Measurements from ENCODE around the gene FAM163B. TPM values are rescaled to one million over a fixed set of nuclear protein-coding genes. Genes with fewer than 3 reads are reported as not detected.

Gene FAM163B
- total and polyA plus RNA-seq, 9 of the 15 experiments (the other 6 are each of a cell fraction or from before 2014, with no cell fraction given), result not detected

DNA sequence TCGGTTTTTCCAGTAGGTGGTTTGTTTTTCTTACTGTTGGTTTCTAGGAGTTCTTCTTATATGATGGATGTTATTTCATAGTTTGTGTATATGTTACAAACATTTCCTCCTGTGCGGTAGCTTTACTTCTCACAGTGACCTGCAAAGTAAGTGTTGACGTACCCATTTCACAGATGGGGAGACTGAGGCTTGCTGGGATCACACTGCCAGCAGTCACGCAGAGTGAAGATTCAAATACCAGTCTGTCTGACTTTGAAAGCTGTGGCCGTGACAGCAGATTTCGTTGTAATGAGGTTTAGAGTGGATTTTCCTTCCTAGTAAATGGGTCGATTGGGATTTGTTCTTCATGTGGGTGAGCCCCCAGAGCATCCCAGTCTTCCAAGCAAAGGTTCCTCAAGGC lies 40.0 kb upstream of the FAM163B start (continued):
- TF ChIP-seq BCLAF1 (IDR thresholded peaks at IDR 0.05; ENCODE audit: borderline replicate concordance in 1 of 2, control insufficient read depth in 1 of 2, low read depth in 2 of 2, low read length in 1 of 2) (no peak), BMI1 (IDR thresholded peaks at IDR 0.05; ENCODE audit: low read length) (no peak), CBX3 (IDR thresholded peaks at IDR 0.05; ENCODE audit: borderline replicate concordance in 1 of 2, low read length in 2 of 2) (0 out of 3 replicates have a peak, but pooled peaks of 1 of the 2 experiments have one; percentile 27), EZH2 (IDR thresholded peaks at IDR 0.05; ENCODE audit: borderline replicate concordance, low read depth, low read length) (no peak), ZEB2 (IDR thresholded peaks at IDR 0.05) (no peak), BCOR (IDR thresholded peaks at IDR 0.05) (peak; percentile 82), LCOR (CRISPR knock-in tag; IDR thresholded peaks at IDR 0.05) (no peak), KDM1A (IDR thresholded peaks at IDR 0.05) (peak in 1 of 2 experiments; percentile 63; a peak in 3 of 4 replicates), MAFG (tag; conservative IDR thresholded peaks at IDR 0.05) (no peak), RBM25 (IDR thresholded peaks at IDR 0.05; ENCODE audit: low read depth, low read length, severe bottlenecking) (peak; percentile 71), RCOR1 (IDR thresholded peaks at IDR 0.05; ENCODE audit: borderline replicate concordance in 1 of 2, low read depth in 2 of 2, low read length in 2 of 2) (peak in 1 of 2 experiments; percentile 44; a peak in 1 of 4 replicates), CHD4 (IDR thresholded peaks at IDR 0.05; ENCODE audit: insufficient read depth, insufficient replicate concordance, low read depth, low read length, poor library complexity, severe bottlenecking) (peak; percentile 23), CBX1 (IDR thresholded peaks at IDR 0.05; ENCODE audit: low read depth) (no peak), ZNF253 (CRISPR knock-in tag; conservative IDR thresholded peaks at IDR 0.05) (no peak), ZNF277 (CRISPR knock-in tag; IDR thresholded peaks at IDR 0.05; ENCODE audit: borderline replicate concordance) (no peak), FOXA1 (IDR thresholded peaks at IDR 0.05; ENCODE audit: borderline replicate concordance) (no peak), NCOA1 (IDR thresholded peaks at IDR 0.05; ENCODE audit: low read depth) (no peak)

Data from K562 (cell line).